ENCODE data around the gene UBE3D.

The UBE3D gene

DNA sequence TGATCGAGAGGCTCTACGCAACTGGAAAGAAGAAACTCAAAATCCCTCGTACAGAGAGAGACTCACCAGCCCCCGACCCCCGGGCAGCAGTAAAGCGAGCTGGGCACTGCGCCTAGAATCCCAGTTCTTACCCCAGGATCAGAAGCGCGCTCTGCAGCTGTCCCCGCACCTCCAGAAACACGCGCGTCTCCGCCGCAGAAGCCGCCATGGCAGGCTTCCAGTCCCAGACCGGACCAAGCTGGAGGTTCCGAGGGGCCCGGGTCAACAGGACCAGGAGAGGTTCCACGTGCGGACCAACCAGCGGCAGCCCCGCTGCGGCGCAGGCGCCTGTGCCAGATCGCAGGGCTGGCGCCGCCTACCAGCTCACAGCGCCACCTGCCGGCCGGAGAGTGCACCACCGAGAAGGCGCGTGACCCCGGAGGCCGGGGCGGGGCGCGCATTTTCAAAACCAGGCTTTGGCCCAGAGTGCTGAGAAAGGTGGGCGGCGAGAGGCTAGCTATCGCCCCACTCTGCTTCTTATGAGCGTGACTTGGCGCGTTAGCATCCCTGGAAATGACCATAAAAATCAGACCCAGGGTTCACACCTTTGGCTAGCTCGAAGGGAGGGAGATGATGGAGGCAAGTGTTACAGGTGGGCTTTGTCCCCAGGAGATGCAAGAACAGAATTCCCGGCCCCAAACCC lies at the start of gene UBE3D:
TSS of gene UBE3D (minus strand) at position 331 of the 682 bp plus-strand sequence. CDS start at position 208, 123 bp downstream.
- DNase-seq = peak; percentile 37

DNA sequence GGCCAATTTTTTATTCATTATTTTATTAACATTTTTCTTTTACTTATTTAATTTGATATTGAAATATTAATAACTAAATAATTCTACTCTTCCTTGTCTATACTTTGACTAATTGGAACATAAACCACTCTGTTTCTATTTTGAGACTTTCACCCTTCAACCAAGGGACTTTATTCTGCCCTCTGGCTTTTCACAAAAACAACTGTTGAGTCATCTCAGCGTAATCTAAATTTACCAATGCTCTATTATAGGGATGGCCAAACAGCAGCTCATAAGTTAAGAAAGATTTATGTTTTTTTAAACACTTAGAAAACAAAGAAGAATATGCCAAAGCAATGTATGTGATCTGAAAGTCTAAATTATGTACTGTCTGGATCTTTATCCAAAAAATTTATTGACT lies 48.5 kb upstream of the UBE3D start:
- DNase-seq = no peak

DNA sequence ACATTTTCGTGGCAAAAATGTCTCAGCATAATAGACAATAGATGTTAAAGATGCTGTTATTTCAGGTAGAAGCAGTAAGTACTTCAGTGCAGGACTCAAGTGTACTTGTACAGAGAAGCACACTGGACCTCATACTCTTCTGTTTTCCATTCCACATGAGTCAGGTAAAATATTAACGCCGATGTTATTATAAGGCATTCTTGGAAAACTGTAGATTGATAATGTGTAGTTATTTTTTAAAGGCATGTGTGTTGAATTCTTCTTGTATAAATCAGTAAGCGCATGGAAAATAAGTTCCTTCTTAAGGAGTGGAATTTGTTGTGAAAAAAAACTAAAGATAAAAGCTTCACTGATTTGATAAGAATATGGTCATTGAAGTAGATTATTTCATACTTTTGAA lies 47.6 kb upstream of the UBE3D start:
- DNase-seq = no peak

- DNase-seq = no peak
Measured at GRCh38 chr6:83108378-83108777, 42.7 kb upstream of the UBE3D start.

GRCh38 chr6:83098589-83098988 lies 32.9 kb upstream of the UBE3D start:
- DNase-seq = no peak

DNA sequence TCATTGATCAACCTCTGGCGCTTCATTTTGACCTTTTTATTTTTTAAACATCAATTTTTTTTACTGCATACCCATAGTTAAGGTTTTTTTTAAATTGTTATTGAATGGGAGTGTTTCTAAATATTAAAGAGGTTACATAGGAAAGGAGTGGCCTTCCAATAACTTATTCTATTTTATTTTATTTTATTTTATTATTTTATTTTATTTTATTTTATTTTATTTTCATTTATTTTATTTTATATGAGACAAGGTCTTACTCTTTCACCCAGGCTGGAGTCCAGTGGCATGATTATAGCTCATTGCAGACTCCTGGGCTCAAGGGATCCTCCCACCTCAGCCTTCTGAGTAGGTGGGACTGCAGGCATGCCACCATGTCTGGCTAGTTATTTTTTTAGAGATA lies 32.0 kb upstream of the UBE3D start:
- no peak for DNase-seq

DNA sequence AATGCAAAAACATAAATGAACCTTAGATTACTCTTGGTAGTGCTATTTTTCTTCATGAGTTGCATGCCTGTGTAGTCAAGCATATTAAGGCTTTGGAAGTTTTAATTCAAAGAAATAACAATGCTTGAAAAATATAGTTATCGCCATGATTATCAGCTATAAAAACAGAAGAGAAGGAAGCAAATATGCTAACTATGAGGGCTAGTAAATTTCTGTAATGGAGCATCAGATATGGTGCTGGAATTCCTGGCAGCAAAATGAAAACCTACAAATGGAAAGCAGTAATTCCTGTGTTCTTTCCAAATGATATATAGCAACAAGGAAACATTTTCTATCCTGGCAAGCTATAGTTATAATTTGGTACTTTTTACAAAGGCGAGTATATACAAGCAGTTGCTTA lies 31.6 kb upstream of the UBE3D start:
- no peak for DNase-seq

DNA sequence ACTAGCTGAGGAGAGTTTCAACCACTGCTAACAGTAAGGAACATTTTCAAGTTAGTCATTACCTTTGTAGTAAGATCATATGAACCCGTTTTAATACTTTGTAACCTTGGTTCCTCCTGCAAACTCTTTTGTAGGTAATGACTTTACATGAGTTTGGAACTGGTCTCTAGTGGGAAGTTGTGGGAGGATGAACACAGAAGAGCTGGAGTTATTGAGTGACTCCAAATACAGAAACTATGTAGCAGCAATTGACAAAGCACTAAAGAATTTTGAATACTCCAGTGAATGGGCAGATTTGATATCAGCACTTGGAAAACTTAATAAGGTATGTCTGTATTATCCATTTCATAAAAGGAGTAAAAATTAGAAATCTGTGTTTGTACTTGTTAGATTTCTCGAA lies 31.1 kb upstream of the UBE3D start:
- DNase-seq = no peak

- no peak for DNase-seq
Measured at GRCh38 chr6:83092756-83093399, 27.2 kb upstream of the UBE3D start.

DNA sequence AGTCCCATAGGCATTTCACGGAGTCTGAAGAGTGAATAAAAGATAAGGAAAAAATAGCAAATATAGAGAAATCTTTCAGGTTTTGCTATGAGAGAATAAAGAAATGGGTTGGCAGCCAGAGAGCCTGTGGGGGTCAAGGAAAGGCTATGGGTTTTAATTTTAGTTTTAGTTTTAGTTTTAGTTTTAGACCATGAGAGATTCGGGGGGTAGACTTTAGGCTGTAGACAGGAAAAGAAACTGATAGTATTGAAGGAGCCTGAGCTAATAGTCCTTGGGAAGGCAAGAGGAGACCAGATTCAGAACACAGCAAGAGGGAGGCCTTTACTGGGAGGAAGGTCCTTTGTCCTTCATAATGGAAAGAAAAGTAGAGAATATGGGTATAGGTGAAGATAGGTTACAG lies 21.1 kb upstream of the UBE3D start:
- DNase-seq = no peak

GRCh38 chr6:83083476-83083875 lies 17.8 kb upstream of the UBE3D start:
- no peak for DNase-seq

GRCh38 chr6:83073615-83074014 lies 8.0 kb upstream of the UBE3D start:
- DNase-seq = no peak

GRCh38 chr6:83072726-83073125 lies 7.1 kb upstream of the UBE3D start:
- DNase-seq = no peak

DNA sequence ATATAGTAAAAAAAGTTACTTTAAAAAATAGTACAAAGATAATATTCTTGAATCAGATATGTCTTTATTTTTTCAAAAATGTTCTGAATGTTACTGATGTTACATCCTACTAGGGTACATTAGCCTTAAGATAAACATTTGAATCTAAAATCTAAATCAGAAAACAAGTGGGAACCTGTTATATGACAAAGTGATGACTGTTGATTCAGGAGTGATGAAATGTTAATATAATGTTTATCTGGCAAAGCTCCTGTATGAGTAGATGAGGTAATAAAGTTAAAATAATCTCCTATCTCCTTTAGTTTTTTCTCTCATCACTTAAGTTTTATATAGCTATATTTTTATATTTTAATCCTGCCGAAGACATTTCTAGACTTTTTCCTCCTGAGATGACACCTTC lies 6.1 kb upstream of the UBE3D start:
- DNase-seq = no peak

GRCh38 chr6:83071023-83071422 lies 5.4 kb upstream of the UBE3D start:
- no peak for DNase-seq

GRCh38 chr6:83069633-83070032 lies 4.0 kb upstream of the UBE3D start:
- DNase-seq = no peak

DNA sequence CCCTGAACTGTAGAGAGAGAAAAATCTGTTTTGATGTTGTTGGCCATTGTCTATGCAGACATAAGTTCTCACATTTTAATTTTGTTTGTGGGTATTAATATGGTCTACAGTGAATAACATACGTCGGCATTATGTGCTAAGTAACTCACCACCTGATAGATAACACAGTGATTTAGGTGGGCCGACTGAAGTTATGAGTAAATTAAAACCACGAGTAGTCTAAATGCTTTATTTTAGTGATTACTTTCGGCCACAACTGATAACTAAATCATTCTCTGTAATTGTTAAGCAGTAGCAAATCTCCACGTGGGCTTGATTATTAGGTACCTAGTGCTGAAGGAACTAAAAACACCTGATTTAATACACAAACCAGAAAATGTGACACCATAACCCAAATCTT lies 3.0 kb upstream of the UBE3D start:
- no peak for DNase-seq

DNA sequence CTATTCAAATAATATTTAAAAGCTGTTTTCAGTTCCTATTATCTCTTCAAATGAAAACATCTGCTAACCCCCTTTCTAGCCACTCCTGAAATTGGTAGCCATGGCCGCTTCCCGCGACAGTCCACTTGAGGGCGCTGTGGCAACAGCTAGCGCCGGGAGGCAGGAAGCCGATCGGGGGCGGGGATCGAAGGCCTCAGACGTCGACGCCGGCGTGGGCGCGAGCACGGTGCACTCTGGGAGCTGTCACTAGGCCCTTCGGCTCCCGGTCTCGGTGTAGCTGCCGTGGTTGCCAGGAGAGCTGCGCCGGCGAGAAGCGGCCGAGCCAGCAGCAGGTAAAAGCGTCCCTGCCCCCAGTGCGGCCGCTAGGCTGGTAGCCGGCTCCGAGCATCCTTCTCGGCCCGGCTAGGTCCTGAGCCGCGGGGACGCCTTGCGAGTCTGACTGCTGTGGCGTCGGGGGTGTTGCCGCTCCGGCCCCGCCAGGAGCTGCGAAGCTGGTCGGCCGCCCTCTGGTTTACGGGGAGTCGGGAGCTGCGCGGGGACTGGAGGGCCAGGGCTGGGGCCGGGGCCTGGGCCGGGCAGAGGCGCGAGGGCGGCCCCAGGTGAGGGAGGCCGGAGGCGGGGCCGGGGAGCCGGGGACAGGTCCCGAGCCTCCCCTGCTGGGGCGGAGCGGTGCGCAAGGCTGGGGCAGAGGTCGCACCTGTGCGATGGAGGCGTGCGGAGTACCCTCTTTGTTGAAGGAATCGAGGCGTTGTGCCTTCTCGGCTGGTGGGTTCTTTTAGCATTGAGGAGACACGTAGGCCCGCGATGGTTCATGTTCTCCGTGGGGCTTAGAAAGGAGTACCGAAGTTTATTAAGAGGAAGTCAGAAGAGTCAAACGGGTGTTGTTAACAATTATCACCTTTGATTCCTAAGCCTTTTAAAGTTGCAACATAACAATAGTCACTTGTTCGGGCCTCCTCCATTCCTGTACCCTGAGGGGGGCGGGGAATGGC lies 2.1 kb upstream of the UBE3D start, which contains the start of gene DOP1A:
TSS of gene DOP1A (plus strand) at position 224 of the 992 bp plus-strand sequence. CDS start 29,307 bp downstream, outside the sequence.
- peak; percentile 66 for DNase-seq

DNA sequence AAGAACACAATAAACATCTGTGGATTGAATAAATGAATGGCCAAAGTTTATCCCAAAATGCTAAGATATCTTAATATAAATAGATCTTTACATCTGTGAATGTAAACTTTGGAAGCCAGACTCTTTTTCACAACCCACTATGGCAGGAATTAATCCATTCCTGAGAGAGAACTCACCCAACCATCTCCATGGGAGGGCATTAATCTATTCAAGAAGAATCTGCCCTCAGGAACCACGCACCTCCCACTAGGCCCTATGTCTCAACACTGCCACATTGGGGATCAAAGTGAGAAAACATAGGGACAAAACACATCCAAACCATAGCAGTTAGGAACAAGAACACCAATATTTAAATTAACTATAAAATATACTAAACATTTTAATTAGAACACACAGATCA lies 3.4 kb downstream of the UBE3D start:
- DNase-seq = no peak

DNA sequence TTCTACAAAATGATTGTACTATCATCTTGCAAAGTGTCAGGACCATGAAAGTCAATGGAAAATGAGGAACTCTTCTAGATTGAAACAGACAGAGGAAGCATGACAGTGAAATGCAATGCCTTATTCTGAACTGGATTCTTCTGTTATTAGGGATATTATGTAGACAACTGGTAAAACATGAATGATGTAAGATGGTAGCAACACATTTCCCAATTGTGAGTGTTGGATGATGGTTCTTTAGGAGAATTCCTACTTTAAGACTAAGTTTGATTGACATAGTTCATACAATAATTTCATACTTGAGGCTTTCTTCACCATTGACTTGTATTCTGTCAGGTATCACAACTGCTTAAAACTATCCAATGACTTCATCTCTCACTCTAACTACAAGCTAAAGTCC lies 4.5 kb downstream of the UBE3D start:
- no peak for DNase-seq

DNA sequence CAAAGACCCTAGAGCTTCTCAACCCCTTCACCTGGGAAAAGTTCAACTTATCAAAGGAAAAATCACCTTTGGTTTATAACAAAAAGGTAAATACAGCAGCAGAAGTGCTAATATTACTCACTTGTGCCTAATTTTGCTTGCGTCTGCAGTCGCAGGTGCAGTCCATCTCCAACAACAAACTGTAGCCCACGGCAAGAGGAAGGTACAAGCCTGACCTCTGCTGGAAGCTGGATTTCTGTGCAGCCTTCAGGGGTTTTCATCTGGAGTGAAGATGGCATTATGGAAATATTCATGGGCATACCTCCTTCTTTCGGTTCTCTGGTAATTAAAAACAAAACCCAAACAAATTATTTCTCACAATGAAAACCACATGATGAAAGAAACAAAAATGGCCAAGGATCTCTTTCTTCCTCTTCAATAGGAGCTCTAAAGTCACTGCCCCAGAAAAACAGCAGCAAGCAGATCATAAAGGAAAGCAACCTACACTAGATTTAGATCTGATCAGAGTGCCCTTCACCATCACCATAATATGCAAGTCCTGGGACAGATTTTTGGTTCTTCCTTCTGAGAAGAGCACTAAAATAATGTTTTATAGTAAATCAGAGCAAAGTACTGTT lies 7.8 kb downstream of the UBE3D start:
- no peak for DNase-seq

- no peak for DNase-seq
Measured at GRCh38 chr6:83055366-83055964, 10.2 kb downstream of the UBE3D start.

- DNase-seq = no peak
Measured at GRCh38 chr6:83053678-83054077, 12.0 kb downstream of the UBE3D start.

All from NCI-H446 treated with DMSO at 0.1 percent for 48 hours (cell line).